Mammary epithelial cell (primary cell): ENCODE results near the gene ZDHHC1.

ENCODE experiments used
- EZH2 ChIP-seq: IDR thresholded peaks from 2 replicates; pipeline ENCODE4 v1.6.1; 2012; ENCODE audit warnings: low read length, inconsistent platforms, borderline replicate concordance
- TF ChIP-seq, protein P1 (sequence below), 2 donors: IDR thresholded peaks in 1 of 2; conservative IDR thresholded peaks in 1 of 2; 2 replicates each; pipeline ENCODE4 v1.5.1; 2011 to 2012; ENCODE audit warnings: inconsistent platforms in 2 of 2, low read length in 2 of 2, mild to moderate bottlenecking in 2 of 2, control low read depth in 1 of 2, low read depth in 1 of 2; ENCODE audit not compliant: insufficient read depth in 1 of 2; ENCODE audit errors: extremely low read depth in 1 of 2

DNA sequence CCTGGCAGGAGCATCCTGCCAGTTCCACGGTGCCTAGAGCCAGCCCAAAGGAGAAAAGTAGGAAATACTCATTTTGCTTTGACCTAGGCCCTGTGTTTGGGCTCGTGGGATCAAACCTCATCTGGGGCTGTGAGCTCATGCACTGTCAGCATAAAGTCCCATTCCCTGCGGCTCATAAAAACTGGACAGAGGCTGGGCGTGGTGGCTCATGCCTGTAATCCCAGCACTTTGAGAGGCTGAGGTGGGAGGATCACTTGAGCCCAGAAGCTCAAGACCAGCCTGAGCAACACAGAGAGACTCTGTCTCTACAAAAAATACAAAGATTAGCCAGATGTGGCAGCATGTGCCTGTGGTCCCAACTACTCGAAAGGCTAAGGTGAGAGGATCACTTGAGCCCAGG is 46.8 kb upstream of the ZDHHC1 start:
- TF ChIP-seq, protein P1, sequence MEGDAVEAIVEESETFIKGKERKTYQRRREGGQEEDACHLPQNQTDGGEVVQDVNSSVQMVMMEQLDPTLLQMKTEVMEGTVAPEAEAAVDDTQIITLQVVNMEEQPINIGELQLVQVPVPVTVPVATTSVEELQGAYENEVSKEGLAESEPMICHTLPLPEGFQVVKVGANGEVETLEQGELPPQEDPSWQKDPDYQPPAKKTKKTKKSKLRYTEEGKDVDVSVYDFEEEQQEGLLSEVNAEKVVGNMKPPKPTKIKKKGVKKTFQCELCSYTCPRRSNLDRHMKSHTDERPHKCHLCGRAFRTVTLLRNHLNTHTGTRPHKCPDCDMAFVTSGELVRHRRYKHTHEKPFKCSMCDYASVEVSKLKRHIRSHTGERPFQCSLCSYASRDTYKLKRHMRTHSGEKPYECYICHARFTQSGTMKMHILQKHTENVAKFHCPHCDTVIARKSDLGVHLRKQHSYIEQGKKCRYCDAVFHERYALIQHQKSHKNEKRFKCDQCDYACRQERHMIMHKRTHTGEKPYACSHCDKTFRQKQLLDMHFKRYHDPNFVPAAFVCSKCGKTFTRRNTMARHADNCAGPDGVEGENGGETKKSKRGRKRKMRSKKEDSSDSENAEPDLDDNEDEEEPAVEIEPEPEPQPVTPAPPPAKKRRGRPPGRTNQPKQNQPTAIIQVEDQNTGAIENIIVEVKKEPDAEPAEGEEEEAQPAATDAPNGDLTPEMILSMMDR (conservative IDR thresholded peaks at IDR 0.05 in 1 of 2, IDR thresholded peaks at IDR 0.05 in 1 of 2; ENCODE audit: extremely low read depth in 1 of 2, insufficient read depth in 1 of 2, low read depth in 1 of 2, low read length in 2 of 2), result no peak
- TF ChIP-seq EZH2, result no peak
